Natural killer cell (primary cell): ENCODE measurements around the gene SLC17A1. TPM values are rescaled to one million over a fixed set of nuclear protein-coding genes. Genes with fewer than 3 reads are reported as not detected.

Experiments
- ATAC-seq, 3 donors: fragments of 150-1000 bp in 2 of 3; fragments of 200-7000 bp in 1 of 3; cut with Tn5 transposase; 1 replicate in 1 of 3; 2 replicates in 2 of 3; pipeline ENCODE4 v1.10.0; 2021; ENCODE audit warnings: mild to moderate bottlenecking in 2 of 3, moderate library complexity in 2 of 3
- DNase-seq, 2 donors: peaks; one replicate each; pipeline versions ENCODE4 v3.0.0 to v3.0.0-alpha.2; 2013 to 2021; ENCODE audit warnings: mixed read lengths in 1 of 2
- H3K27ac ChIP-seq: one replicate; pipeline ENCODE4 v1.5.1; 2013; ENCODE audit warnings: mild to moderate bottlenecking, low read length
- H3K27me3 ChIP-seq: one replicate; pipeline ENCODE4 v1.6.1; 2013; ENCODE audit warnings: low read length; ENCODE audit not compliant: control insufficient read depth, insufficient read depth
- H3K36me3 ChIP-seq: one replicate; pipeline ENCODE4 v1.6.1; 2013; ENCODE audit warnings: low read length; ENCODE audit not compliant: control insufficient read depth, insufficient read depth
- H3K4me1 ChIP-seq: one replicate; pipeline ENCODE4 v1.6.1; 2013; ENCODE audit warnings: low read length; ENCODE audit not compliant: control insufficient read depth, insufficient read depth
- H3K4me3 ChIP-seq: one replicate; pipeline ENCODE4 v1.5.1; 2013; ENCODE audit warnings: low read length
- H3K9me3 ChIP-seq: one replicate; pipeline ENCODE4 v1.6.1; 2013; ENCODE audit warnings: low read length; ENCODE audit not compliant: control insufficient read depth, insufficient read depth
- H3K27ac Mint-ChIP-seq, 2 donors: one replicate each; pipeline ENCODE4 v1.8.0; 2022; ENCODE audit warnings: mild to moderate bottlenecking in 2 of 2, mixed read lengths in 2 of 2, moderate library complexity in 1 of 2
- H3K27me3 Mint-ChIP-seq, 2 donors: one replicate each; pipeline ENCODE4 v1.8.0; 2022; ENCODE audit warnings: low read depth in 2 of 2, mixed read lengths in 2 of 2
- H3K36me3 Mint-ChIP-seq: one replicate; pipeline ENCODE4 v1.8.0; 2022; ENCODE audit warnings: mixed read lengths
- H3K4me1 Mint-ChIP-seq, 2 donors: one replicate each; pipeline ENCODE4 v1.8.0; 2022; ENCODE audit warnings: mixed read lengths in 2 of 2
- H3K4me3 Mint-ChIP-seq: one replicate; pipeline ENCODE4 v1.8.0; 2022; ENCODE audit warnings: mild to moderate bottlenecking, moderate library complexity, mixed read lengths
- H3K9me3 Mint-ChIP-seq, 2 donors: one replicate each; pipeline ENCODE4 v1.8.0; 2022; ENCODE audit warnings: mixed read lengths in 2 of 2
- WGBS: methylation state at CpG from one replicate; pipeline ENCODE4 v1.1.7; 2013; ENCODE audit warnings: missing lambda C conversion rate; ENCODE audit not compliant: insufficient coverage; 5-methylcytosine and 5-hydroxymethylcytosine counted together
- intact Hi-C: fragments of 100-400 bp; cut with micrococcal nuclease; formaldehyde crosslinking; loops from one replicate; pipeline ENCODE4 v1.14.2; 2022
- total RNA-seq, 4 donors: library from RNA; stranded (reverse); fragments of 120-200 nt in 1 of 4; gene quantifications; one replicate each; pipeline versions ENCODE4 v1.2.3 to v1.2.4, GENCODE V29; 2013 to 2022
- TF ChIP-seq, protein P1 (sequence below): fragments of 200-600 bp; IDR thresholded peaks from one replicate; pipeline ENCODE4 v1.8.0; 2022; ENCODE audit warnings: antibody characterized with exemption

The SLC17A1 gene
- total RNA-seq, 3 donors from 2014 or later (not counting 1 experiment from before 2014, with no cell fraction given) = 0.27 to 0.71 (median 0.50) TPM

DNA sequence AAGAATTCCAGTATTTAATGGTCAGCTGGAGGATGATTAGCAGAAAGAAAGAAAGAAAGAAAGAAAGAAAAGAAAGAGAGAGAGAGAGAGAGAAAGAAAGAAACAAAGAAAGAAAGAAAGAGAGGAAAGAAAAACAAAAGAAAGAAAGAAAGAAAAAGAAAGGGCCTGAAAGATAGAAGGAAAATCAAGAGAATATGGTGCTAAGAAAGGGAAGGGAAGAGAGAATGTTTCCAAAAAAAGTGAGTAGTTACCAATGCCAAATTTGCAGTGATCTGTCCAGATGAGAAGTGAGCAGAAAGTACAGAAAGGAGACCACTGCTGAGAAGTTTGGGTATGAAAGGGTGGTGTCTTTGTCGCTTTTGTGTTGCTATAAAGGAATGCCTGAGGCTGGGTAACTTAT, 50.7 kb downstream of the SLC17A1 start:
- Mint-ChIP-seq H3K9me3 (no peaks in the 10 kb centered on the region), H3K4me1 (no peaks in the 10 kb centered on the region), H3K36me3 (no peaks in the 10 kb centered on the region), H3K4me3 (no peak overlapping the region), H3K27me3 (peaks cover 4 to 9% of the 10 kb centered on the region in 2 donors), H3K27ac (no peak overlapping the region)
- ATAC-seq (no peak), DNase-seq (no peak)
- no peak overlapping the region for H3K27ac ChIP-seq
- TF ChIP-seq, protein P1, sequence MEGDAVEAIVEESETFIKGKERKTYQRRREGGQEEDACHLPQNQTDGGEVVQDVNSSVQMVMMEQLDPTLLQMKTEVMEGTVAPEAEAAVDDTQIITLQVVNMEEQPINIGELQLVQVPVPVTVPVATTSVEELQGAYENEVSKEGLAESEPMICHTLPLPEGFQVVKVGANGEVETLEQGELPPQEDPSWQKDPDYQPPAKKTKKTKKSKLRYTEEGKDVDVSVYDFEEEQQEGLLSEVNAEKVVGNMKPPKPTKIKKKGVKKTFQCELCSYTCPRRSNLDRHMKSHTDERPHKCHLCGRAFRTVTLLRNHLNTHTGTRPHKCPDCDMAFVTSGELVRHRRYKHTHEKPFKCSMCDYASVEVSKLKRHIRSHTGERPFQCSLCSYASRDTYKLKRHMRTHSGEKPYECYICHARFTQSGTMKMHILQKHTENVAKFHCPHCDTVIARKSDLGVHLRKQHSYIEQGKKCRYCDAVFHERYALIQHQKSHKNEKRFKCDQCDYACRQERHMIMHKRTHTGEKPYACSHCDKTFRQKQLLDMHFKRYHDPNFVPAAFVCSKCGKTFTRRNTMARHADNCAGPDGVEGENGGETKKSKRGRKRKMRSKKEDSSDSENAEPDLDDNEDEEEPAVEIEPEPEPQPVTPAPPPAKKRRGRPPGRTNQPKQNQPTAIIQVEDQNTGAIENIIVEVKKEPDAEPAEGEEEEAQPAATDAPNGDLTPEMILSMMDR = no peak
- H3K9me3 ChIP-seq = no peaks in the 10 kb centered on the region
- 95% methylated on average over 1 of the region's 1 CpG for WGBS
- H3K4me3 ChIP-seq = no peak overlapping the region
- no peaks in the 10 kb centered on the region for H3K4me1 ChIP-seq
- intact Hi-C loops = loop anchor here (10.0 kb wide), 1 partner anchor 214 kb away; no protein-coding TSS in a partner anchor
- no peaks in the 10 kb centered on the region for H3K36me3 ChIP-seq
- H3K27me3 ChIP-seq = no peaks in the 10 kb centered on the region

DNA sequence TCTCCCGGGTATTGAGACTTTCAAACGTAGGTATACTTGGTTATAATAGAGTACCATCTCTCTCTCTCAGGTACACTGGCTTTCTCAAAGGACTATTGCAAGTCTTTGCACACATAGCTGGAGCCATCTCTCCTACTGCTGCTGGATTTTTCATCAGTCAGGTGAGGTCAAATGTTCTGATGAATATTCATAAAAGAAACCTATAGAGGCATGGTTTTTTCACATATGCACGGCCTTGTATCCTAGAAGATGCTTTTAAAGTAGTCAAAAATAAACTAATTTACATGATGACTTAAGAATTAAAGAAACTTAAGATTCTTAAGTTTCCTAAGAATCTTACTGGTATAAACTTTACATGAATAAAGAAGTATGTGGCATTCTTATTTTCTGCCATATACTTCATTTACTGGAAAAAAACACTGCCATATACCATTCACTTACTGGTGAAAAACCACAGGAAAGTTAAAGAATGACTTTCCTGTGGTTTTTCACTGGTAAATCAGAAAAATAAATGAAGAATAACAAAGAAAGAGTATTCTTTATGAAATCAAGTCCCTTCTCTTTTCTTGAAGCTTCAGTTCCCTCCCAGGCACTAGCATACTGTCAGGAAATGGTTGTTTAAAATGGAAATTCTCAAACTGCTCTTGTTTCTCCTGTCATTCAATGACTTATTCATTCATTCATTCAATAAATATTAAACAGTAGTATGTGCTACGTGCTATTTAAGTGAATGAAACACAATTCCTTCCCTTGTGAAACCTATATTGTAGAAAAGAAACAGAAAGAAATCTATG, 53.8 kb downstream of the SLC17A1 start:
- Mint-ChIP-seq H3K4me1 (no peaks in the 10 kb centered on the region), H3K4me3 (no peak overlapping the region), H3K9me3 (no peaks in the 10 kb centered on the region), H3K36me3 (no peaks in the 10 kb centered on the region), H3K27me3 (peaks cover 12 to 25% of the 10 kb centered on the region in 2 donors), H3K27ac (no peak overlapping the region)
- H3K27me3 ChIP-seq = no peaks in the 10 kb centered on the region
- ATAC-seq (no peak), DNase-seq (no peak)
- WGBS = 77% methylated on average over 2 of the region's 4 CpGs
- no peaks in the 10 kb centered on the region for H3K36me3 ChIP-seq
- H3K27ac ChIP-seq = no peak overlapping the region
- no peak overlapping the region for H3K4me3 ChIP-seq
- no peaks in the 10 kb centered on the region for H3K9me3 ChIP-seq
- no peaks in the 10 kb centered on the region for H3K4me1 ChIP-seq
- intact Hi-C loops = no loop called here
- TF ChIP-seq, protein P1 = no peak

DNA sequence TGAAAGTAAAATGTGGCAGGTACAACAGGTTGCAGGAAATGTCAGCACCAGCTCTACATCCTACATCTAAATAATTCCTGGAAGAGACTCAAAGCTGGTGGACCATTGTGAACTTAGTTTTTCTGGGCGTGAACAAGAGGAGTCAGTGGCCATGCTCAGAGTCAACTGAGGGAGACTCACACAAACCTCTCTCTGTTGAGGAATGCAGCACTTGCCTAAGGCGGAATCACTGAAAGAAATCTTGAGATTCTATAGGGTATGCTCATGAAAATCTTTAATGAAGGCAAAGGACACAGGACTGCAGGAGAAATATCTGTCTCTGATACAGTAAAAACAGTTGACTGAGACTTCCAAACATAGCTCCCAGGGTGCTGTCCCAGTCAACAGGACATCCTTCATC, 54.8 kb downstream of the SLC17A1 start:
- TF ChIP-seq, protein P1 = no peak
- no peaks in the 10 kb centered on the region for H3K4me1 ChIP-seq
- no peak overlapping the region for H3K4me3 ChIP-seq
- no peaks in the 10 kb centered on the region for H3K27me3 ChIP-seq
- Mint-ChIP-seq H3K36me3 (no peaks in the 10 kb centered on the region), H3K4me3 (no peak overlapping the region), H3K4me1 (no peaks in the 10 kb centered on the region), H3K27me3 (peaks cover 17 to 28% of the 10 kb centered on the region in 2 donors), H3K9me3 (no peaks in the 10 kb centered on the region), H3K27ac (no peak overlapping the region)
- H3K36me3 ChIP-seq = no peaks in the 10 kb centered on the region
- H3K9me3 ChIP-seq = no peaks in the 10 kb centered on the region
- intact Hi-C loops = no loop called here
- no peak overlapping the region for H3K27ac ChIP-seq
- 80% methylated on average over 2 of the region's 2 CpGs for WGBS
- DNase-seq (no peak), ATAC-seq (no peak)
